Upper lobe of left lung (tissue), 4 donors: ENCODE results near the gene P4HTM.

ENCODE experiments used
- CTCF ChIP-seq, 6 experiments: fragments of 450-650 bp in 4 of 6; fragments of 200-600 bp in 2 of 6; sonication (generic) in 2 of 6; IDR thresholded peaks; one replicate each; pipeline ENCODE4 v1.5.1; 2016 to 2019; ENCODE audit warnings: antibody characterized with exemption in 6 of 6
- EP300 ChIP-seq, 4 donors: sonication (generic); formaldehyde crosslinking; IDR thresholded peaks; one replicate each; pipeline ENCODE4 v1.5.1; 2017; ENCODE audit warnings: antibody characterized with exemption in 4 of 4, control low read depth in 2 of 4
- POLR2A ChIP-seq, 4 donors: fragments of 450-650 bp; IDR thresholded peaks; one replicate each; pipeline ENCODE4 v1.5.1; 2016 to 2017; ENCODE audit warnings: antibody characterized with exemption in 4 of 4, mild to moderate bottlenecking in 2 of 4
- POLR2AphosphoS5 ChIP-seq, 2 donors: sonication (generic); formaldehyde crosslinking; IDR thresholded peaks; one replicate each; pipeline ENCODE4 v1.5.1; 2017; ENCODE audit warnings: antibody characterized with exemption in 2 of 2

- TF ChIP-seq CTCF (IDR thresholded peaks at IDR 0.05) (no peak), EP300 (IDR thresholded peaks at IDR 0.05) (no peak), POLR2A (IDR thresholded peaks at IDR 0.05) (no peak), POLR2AphosphoS5 (IDR thresholded peaks at IDR 0.05) (no peak)
Observed at GRCh38 chr3:49035281-49035680, 45.2 kb downstream of the P4HTM start.
